ENCODE measurements around the gene ATRN.
"Not testable (repeated sequence)": the region's sequence is repeated elsewhere in the genome, so short reads cannot be mapped to it uniquely, and the experiment has no call there.

Gene ATRN

DNA sequence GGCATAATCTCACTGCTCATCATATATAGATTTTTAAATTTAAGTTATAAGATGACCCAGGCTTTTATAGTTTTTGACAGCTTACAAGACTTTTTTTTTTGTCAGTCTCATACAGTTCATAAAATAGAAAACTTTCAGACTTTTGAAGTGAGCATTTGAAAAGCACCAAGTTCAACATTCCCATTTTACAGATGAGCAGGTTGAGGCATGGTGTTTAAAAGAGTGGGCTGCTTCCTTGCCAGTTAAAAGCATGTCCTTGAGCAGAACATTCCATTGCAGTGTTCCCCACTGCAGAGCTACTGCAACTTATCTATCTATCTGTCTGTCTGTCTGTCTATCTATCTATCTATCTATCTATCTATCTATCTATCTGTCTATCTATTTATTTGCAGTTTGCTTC, 105.5 kb downstream of the ATRN start:
- no peak for DNase-seq

DNA sequence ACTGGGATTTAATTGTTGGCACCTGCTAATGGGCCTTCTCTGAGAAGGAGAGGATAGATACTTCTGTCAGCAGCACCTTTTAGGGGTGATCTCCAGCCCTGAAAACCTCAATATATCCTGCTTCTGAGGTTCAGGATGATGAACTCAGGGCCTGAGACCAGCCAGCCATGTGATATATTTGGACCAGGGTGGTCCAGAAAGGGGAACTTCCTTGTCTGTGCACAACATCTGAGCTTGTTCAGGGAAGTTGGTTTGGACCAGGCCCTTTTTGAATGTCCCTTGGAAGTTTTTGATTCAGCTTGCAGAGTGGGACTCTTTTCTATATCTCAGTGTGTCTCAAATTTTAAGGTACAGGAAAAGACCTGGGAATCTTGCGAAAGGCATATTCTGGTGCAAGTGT, 106.5 kb downstream of the ATRN start:
- DNase-seq: no peak

DNA sequence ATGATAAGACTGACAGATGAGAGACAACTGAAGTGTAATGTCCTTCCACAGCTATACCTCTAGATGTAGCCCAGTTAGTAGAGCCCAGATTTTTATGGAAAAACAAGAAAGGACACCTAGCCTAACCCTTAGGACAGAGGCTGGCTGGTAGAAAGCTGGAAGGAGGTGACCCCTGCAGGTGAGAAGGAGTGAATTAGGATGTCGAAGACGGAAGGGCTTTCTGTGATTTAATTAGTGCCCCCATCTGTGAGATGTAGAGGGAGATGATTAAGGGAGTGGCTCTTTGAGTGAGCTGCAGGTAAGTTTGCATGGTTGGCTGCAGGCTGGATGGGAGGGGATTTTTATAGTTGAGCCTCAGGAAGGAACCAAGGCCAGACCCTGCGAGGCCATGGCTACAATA, 109.6 kb downstream of the ATRN start:
- DNase-seq: no peak

DNA sequence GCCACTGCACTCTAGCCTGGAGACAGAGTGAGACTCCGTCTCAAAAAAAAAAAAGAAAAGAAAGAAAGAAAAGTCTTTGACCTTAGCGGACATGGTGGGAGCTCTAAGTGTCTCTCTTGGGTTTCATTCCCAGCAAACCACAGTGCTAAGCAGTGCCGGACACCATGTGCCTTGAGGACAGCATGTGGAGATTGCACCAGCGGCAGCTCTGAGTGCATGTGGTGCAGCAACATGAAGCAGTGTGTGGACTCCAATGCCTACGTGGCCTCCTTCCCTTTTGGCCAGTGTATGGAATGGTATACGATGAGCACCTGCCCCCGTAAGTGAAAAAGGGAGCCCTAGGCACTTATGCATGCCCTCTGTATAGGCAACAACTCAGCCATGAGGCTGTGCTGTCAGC, 112.9 kb downstream of the ATRN start:
- DNase-seq: no peak

DNA sequence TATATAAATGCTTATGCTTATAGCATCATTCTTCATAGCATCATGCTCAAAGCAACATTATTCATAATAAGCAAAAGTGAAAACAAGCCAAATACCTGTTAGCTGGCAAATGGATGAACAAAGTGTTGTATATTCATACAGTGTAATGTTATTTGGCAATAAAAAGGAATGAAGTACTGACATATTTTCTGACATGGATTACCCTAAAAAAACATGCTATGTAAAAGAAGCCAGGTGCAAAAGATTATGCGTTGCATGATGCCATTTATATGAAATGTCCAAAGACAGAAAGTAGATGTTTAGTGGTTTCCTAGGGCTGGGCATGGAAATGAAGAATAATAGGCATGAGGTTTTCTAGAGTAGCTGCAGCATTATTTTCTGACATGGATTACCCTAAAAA, 115.3 kb downstream of the ATRN start:
- no peak for DNase-seq

DNA sequence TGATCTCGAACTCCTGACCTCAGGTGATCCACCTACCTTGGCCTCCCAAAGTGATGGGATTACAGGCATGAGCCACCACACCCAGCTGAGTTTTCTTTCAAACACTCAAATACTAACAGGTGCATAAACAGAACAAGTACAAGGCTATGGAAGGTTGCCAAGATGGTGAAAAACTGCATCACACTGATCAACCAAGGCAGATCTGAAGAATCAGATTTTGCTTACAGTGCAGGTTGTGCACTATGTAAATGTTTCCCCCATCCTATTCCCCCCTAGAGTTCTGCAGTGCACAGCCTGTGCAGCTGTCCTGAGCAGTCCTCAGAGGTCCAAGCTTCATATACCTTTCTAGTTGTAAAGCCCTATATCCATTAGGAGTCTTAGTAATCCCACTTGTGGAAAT, 119.3 kb downstream of the ATRN start:
- DNase-seq: peak; percentile 68

DNA sequence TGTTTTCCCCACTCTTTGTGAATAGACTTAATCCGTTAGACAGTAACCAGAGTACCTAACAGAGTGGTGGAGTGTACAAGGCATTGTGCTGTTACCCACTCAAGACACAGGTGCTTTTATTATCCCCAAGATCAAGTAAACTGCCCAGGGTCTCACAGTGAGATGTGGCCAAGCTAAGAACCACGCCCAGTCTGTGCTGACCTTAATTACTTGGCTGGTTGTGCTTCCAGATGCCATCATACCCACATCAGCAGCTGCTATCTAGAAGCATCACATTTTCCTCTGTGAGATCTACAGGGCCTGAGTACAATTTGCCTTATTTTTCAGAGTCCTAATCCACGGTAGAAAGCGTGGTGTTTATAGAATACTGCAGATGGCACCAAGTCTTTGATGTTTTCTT, 122.1 kb downstream of the ATRN start:
- DNase-seq: no peak

DNA sequence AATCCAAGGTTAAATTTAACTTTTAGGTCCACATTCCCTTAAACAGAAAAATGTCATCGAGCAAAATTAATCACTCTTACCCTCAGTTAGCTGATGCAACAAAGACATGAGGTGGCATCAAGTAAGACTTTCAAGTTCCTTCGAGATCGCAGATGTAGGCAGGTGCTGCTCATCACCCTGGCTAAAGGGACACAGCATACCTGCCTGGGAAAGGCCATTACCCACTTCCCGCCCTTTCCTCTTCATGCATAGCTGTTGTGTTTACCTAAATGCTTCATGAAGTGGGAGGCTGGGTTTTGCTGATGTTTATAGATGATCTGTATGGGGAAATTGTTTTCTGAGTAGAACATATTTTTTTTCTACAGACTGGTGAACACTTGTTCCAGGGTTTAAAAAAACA, 124.7 kb downstream of the ATRN start:
- DNase-seq: no peak

DNA sequence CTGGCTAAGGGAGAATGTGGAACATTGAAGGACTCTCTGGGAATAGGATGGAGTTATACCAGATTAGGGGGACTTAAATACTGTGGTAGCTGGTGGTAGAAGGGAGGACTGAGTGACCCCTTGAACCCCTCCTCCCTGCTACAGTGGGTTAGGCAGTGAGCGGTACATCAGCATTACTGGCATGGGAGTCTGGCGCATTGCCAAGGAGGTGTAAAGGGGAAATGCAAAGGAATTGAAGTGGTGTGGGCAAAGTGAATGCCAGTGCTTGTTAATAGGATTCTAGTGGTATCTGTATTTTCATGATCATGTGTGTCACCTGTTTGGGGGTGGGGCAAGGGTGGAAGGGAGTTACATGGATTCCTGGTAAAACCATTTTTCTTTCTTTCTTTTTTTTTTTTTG, 132.3 kb downstream of the ATRN start:
- DNase-seq: no peak

DNA sequence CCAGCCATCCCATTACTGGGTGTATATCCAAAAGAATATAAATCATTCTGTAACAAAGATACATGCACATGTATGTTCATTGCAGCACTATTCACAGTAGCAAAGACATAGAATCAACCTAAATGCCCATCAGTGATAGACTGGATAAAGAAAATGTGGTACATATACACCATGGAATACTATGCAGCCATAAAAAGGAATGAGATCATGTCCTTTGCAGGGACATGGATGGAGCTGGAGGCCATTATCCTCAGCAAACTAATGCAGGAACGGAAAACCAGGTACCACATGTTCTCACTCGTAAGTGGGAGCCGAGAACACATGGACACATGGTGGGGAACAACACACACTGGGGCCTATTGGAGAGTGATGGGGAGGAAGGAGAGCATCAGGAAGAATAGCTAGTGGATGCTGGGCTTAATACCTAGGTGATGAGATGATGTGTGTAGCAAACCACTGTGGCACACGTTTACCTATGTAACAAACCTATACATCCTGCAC, 134.6 kb downstream of the ATRN start:
- not testable (repeated sequence) for DNase-seq

DNA sequence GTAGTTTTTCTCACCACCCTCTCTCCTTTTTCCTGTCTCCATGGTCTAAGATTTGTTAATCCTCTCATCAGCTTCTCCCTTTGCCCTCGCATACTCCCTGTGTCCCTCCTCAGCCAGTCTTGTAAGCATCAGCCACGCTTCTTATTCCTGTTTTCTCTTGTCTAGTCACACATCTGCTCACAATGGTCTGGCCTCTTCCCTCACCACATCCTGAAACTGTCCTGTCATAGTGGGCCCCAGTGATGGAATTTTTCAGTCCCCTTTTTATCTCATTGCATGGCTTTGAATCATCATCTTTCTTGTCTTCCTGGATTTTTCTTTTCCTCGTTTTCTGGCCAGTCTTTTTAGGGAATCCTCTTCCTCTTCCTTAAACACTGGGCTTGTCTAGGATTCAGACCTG, 135.2 kb downstream of the ATRN start:
- no peak for DNase-seq

DNA sequence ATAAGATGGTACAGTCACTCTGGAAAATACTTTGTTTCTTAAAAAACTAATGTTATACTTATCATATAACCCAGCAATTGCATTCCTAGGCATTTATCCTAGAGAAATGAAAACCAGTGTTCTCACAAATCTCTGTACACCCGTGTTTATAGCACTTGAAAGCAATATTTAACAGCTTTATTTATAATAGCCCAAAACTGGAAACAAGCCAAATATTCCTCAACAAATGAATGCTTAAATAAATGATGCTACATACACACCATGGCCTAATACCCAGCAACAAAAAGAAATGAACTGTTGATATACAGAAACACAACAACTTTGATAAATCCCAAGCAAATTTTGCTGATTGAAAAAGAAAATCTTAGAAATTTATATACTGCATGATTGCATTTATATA, 141.1 kb downstream of the ATRN start:
- no peak for DNase-seq

DNA sequence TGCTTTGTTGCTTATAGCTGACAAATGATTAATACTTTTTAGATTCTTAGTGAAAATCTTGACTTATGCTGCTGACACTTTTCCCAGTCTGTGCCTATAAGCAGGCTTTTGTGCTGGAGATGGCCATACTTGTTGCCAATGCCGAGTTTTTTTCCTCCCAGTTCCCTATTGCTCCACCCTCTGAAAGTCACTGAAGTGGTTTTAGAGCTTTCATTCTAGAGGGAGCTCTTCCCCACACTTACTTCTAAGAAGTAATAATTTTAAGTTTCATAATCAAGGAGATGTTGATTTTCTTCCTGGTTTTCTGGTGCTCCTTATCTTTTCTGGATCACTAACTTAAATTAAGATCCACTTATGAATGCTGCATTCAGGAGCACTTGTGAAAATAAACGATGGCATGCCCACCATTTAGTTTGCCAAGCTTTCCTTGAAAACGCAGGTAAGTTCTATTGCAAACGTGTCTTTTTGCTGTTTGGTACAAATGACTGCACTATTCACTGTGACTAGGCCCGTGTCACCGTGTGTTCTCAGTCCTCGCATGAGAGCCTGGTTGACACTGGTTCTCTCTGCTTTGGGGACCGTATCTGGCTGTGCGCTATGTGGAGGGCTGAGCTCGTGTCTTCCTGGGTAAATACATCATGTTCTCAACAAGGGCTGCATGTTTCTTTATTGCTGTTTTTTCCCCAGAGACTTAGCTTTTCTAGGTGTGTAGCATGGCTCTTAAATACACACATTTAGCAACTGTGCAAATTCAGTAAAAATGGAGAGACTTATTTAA, 142.2 kb downstream of the ATRN start:
- no peak for DNase-seq

DNA sequence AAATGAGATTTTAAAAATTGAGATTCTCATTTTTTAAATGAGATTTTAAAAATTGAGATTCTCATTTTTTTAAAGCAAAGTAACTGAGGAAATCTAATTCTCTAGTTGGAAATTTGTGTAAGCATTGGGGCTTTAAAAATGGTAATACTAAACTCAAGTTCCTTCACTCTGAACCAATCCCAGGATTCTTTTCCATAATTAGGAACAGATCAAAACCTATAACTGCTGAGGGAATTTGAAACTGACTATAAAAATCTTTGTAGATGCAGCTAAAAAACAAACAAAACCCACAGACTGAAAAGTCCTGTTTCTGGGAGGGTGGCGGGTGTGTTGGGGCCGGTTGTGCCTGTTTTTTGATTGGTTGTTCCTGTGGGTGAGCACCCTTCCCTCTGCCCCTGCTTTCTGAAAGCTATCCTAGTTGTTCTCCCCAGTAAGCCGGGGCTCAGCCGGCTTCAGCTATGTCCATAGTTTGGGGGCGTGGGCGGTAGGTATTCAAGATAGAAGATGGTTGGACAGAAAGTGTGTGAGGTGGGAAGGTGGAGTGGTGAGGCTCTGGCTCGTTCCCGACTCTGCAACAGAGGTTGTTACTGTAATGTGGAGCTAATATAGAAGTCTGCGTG, 143.1 kb downstream of the ATRN start:
- no peak for DNase-seq

DNA sequence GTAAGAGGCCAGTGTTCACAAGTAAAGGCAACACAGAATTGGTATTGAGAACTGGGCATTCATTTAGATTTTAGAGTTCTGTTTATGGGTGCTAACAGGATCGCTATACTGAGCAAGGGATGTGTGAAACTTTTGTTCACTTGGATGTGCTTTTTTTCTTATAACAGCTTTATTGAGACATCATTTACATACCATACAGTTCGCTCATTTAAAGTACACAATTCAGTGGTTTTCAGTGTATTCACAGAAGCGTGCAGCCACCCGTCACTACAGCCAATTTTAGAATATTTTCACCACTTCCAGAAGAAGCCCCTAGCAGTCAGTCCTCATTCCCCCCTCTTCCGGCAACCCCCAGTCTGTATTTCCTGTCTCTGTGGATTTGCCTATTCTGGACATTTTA, 143.6 kb downstream of the ATRN start:
- DNase-seq: no peak

DNA sequence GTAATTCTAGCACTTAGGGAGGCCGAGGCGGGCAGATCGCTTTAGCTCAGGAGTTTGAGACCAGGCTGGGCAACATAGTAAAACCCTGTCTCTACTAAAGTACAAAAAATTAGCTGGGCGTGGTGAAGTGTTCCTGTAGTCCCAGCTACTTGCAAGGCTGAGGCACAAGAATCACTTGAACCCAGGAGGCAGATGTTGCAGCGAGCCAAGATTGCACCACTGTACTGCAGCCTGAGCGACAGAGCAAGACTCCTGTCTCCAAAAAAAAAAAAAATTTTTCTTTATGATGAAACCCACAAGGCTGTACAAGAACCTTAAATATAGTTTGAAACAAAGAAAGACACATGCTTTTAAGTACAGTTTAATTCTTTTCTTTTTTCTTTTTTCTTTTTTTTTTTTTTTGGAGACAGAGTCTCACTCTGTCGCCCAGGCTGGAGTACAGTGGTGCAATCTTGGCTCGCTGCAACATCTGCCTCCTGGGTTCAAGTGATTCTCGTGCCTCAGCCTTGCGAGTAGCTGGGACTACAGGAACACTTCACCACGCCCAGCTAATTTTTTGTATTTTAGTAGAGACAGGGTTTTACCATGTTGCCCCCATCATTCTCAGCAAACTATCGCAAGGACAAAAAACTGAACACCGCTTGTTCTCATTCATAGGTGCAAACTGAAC, 144.5 kb downstream of the ATRN start:
- DNase-seq: not testable (repeated sequence)

DNA sequence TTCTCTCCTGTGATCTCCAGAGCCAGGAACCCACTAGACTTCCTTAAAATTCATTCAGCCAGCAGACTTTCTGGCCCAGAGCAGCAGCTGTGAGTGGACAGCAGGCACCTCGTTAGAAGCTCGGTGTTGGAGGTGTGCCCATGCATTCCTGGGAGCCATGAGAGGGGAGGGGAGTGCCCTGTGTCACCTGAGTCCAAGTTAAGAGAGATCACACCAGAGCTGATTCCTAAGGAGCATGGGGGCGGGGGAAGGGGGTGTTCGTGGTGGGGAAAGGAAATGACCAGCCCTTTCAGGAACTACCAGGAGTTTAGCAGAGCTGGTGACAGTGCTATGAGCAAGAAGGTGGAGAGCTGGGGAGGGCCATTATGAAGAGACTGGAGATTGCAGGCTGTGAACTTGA, 145.4 kb downstream of the ATRN start:
- no peak for DNase-seq

DNA sequence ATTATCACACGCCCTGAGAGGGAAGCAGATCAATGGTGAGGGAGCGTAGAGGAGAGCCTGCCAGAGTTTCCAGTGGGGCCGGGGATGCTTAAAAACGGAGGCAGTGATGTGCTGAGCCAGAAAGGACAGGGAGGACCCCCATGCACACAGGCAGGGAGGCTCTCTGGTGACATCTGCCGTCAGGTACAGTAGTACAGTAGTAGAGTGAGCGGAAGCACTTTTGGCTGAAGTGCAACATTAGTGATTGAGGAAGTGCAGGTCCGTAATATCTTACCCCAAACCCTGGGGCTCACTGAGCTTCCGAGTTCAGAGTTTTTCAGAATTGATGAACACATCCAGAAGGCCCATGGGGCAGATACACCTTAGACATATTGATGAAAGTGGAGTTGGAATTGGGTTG, 150.3 kb downstream of the ATRN start:
- DNase-seq: no peak

DNA sequence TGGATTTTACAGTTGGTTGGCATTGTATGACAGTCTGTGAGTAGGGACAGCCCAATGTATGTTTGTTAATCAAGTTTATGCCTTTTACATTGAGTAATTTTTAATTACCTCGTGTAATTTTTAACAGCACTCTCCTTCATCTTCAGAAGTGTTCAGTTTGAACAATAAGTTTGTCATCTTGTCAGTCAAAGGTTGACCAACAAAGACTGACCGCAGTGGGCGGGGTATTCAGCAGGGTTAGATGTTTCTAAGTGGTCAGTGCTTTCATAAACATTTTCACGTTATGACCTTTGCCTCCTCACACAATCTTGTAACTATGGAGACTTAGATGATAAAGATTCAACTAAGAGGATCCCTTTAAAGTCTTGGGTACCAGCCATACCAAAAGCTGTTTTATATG, 151.6 kb downstream of the ATRN start:
- no peak for DNase-seq

DNA sequence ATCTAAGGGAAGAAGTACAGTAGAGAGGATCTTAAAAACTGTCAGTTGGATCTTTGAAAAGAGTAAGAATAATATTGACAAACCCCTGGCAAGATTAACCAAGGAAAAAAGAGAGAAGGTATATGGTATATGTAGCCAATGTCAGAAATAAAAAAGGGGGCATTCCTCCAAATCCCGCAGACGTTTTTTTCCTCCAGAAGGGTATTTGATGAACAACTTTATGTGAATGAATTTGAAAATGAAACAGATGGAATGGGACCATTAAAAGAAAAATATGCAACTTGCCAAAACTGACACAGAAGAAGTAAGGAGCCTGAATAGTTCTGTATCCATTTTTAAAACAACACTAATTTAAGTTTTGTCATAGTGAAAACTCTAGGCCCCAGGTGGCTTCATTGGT, 156.7 kb downstream of the ATRN start:
- no peak for DNase-seq

DNA sequence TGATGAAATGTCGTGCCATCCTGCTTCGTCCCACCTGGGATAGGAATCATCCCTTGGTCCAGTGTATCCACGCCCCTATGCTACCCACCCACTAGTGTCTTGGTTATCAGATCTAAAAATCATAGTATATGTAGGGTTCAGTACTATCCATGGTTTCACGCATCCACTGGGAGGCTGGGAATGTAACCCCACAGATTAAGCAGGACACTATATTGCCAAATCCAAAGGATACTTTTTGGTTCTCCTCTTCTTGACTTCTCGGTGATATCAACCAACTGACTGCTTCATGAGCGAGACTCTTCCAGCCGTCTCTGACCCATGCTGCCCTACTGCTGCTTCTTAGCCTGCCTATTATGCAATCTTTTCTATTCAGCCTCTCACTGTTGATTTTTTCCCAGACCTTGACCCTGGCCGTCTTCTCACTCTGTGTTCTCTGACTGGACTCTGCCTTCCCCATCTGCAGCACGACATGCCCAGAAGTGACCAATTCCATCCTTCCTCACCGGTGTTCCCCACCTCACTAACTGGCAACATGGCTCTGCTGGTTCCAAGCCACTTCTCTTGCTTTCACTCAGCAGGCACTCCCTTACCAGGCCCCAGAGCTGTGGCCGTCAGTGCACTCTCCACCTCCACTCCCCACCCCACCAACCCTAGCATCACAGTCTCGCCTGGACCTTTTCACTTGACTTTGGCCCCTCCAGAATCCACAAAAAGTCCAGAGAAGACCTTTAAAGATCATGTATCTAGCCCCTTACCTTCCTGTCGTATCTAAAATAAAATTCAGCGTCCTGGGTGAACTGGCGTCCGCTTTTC, 157.9 kb downstream of the ATRN start:
- no peak for DNase-seq

DNA sequence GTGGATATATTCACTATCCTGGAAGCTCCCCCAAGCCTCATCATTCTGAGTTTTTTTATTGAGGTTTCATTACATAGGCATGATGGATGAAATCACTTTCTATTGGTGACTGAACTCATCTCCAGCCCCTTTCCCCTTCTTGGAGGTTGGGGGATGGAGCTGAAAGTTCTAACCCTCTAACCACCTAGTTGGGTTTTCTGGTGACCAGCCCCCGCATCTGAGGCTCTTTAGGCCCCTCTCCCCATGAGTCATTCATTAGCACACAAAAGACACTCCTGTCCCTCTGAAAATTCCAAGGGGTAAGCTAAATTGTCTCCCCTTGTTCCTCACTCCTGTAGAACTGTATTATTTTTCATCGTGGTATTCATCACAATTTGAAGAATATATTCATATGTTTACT, 159.1 kb downstream of the ATRN start:
- no peak for DNase-seq

DNA sequence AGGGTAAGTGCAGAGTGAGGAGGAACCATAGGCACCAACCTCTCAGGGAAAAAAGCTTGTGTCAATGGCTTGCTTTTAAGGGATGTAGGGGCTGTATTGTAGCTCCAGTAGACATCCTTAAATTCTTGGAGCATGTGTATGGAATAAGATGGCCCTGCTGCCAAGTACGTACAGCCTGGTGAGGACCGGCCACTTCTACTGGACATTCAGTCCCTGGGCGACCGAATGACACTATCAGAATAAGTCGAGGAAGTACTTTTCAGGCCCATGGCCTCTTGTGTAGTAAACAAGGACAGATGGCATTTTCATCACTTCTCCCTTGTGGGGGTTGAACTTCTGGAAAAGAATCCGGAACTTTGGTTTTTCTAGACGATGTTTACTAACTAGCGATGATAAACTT, 159.6 kb downstream of the ATRN start:
- DNase-seq: no peak
